Esophagus squamous epithelium (tissue), 4 donors: ENCODE measurements around the gene HMGXB3.

Experiments
- CTCF ChIP-seq, 6 experiments: fragments of 450-650 bp in 4 of 6; fragments of 200-600 bp in 2 of 6; sonication (generic) in 2 of 6; IDR thresholded peaks; one replicate each; pipeline ENCODE4 v1.5.1; 2016 to 2019; ENCODE audit warnings: antibody characterized with exemption in 6 of 6, mild to moderate bottlenecking in 4 of 6, moderate library complexity in 4 of 6
- POLR2A ChIP-seq, 4 donors: fragments of 450-650 bp; IDR thresholded peaks; one replicate each; pipeline ENCODE4 v1.6.1; 2017; ENCODE audit warnings: antibody characterized with exemption in 4 of 4, mild to moderate bottlenecking in 4 of 4, moderate library complexity in 3 of 4

- no peak for TF ChIP-seq CTCF (IDR thresholded peaks at IDR 0.05)
- TF ChIP-seq POLR2A (IDR thresholded peaks at IDR 0.05) = no peak
Measured at GRCh38 chr5:150057052-150057451, 56.5 kb downstream of the HMGXB3 start.
